RWPE1 (cell line): ENCODE results near the gene BRSK2.
"Not testable (repeated sequence)": the region's sequence is repeated elsewhere in the genome, so short reads cannot be mapped to it uniquely, and the experiment has no call there.

Experiments used
- CTCF ChIA-PET: fragments of 350-600 bp; sonication (Branson Sonifier 250); formaldehyde crosslinking; extraction: SDS; loops from one replicate; lab custom pipeline; 2021; lab: Yijun Ruan, JAX
- POLR2A ChIA-PET: fragments of 400-600 bp; formaldehyde crosslinking; extraction: SDS; loops from one replicate; lab custom pipeline; 2020; ENCODE audit warnings: antibody characterized with exemption; ENCODE audit not compliant: low non-redundant PET; lab: Yijun Ruan, JAX
- DNase-seq: peaks from one replicate; pipeline ENCODE4 v3.0.0; 2012; ENCODE audit warnings: low spot score
- H3K27ac ChIP-seq: fragments of 450-650 bp; 2 replicates; pipeline ENCODE4 v1.5.1; 2017
- TF ChIP-seq, protein P1 (sequence below): fragments of 450-650 bp; conservative IDR thresholded peaks from 2 replicates; pipeline ENCODE4 v1.5.1; 2017; ENCODE audit warnings: low read depth, mild to moderate bottlenecking

BRSK2 gene

DNA sequence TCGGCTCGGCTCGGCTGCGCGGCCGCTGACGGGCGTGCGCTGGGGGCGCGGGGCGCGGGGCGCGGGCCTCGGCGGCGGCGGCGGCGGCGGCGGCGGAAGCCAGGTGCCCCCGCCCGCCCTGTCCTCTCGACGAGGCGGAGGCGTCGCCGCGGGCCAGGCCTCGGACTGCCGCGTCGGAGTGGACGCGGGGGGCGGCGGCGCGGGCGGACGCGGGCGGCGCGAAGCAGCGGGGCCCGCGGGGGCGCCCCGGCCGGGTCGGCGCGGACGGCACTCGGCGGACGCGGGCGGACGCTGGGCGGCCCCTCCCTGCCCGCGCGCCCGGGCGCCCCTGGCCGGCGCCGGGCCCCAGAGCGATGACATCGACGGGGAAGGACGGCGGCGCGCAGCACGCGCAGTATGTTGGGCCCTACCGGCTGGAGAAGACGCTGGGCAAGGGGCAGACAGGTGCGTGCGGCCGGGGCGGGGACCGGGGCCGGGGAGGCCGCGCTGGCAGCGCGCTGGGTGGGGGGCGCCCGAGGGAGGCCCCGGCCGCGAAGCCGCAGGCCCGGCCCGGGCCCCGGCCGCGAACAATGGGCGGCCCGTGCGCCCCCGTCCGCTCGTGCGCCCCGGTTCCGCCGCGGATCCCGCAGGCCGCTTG, at the start of gene BRSK2:
Gene BRSK2 (plus strand): TSS at position 3 of the 637 bp plus-strand sequence. CDS start 351 bp downstream, at position 354.
- DNase-seq = no peak
- POLR2A ChIA-PET = interaction anchor here (0.6 kb wide), 1 partner anchor 12 kb away, joined by 14 read pairs; no protein-coding TSS in a partner anchor
- CTCF ChIA-PET = no interaction called here
- TF ChIP-seq, protein P1, sequence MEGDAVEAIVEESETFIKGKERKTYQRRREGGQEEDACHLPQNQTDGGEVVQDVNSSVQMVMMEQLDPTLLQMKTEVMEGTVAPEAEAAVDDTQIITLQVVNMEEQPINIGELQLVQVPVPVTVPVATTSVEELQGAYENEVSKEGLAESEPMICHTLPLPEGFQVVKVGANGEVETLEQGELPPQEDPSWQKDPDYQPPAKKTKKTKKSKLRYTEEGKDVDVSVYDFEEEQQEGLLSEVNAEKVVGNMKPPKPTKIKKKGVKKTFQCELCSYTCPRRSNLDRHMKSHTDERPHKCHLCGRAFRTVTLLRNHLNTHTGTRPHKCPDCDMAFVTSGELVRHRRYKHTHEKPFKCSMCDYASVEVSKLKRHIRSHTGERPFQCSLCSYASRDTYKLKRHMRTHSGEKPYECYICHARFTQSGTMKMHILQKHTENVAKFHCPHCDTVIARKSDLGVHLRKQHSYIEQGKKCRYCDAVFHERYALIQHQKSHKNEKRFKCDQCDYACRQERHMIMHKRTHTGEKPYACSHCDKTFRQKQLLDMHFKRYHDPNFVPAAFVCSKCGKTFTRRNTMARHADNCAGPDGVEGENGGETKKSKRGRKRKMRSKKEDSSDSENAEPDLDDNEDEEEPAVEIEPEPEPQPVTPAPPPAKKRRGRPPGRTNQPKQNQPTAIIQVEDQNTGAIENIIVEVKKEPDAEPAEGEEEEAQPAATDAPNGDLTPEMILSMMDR = no peak
- H3K27ac ChIP-seq = peak within 1 kb of the TSS; percentile 62

DNA sequence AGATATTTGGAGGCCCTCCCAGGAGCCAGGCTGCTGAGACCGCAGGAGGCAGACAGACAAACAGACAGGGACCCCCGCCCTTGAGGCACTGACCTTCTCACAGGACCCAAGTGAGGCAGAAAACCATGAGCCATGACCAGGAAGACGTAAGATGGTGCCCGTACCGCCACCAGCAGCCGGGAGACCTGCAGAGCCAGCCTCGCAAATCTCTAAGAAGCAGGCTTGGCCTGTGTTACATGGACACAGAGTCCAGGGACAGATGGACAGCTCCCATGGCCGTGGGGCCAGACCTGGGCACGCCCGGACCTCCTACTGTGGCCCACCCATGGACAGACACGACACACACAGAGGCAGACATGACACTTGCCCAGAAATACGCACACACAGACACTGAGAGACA, 49.6 kb upstream of the BRSK2 start:
- POLR2A ChIA-PET = no interaction called here
- TF ChIP-seq, protein P1 = no peak
- H3K27ac ChIP-seq = no peak overlapping the region
- CTCF ChIA-PET = no interaction called here
- DNase-seq = no peak

DNA sequence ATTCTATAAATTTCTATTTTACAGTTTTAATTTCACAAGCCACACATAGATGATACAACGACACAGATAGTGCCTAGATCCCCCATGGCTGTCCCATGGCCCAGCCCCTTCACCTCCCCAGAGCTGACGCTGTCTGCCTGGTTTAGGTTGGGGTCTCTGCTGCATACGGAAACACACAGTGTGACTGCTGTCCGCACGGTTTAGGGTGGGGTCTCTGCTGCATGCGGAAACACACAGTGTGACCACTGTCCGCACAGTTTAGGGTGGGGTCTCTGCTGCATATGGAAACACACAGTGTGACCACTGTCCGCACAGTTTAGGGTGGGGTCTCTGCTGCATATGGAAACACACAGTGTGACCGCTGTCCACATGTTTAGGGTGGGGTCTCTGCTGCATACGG, 48.5 kb upstream of the BRSK2 start:
- H3K27ac ChIP-seq, DNase-seq, POLR2A ChIA-PET, CTCF ChIA-PET: not testable (repeated sequence)

DNA sequence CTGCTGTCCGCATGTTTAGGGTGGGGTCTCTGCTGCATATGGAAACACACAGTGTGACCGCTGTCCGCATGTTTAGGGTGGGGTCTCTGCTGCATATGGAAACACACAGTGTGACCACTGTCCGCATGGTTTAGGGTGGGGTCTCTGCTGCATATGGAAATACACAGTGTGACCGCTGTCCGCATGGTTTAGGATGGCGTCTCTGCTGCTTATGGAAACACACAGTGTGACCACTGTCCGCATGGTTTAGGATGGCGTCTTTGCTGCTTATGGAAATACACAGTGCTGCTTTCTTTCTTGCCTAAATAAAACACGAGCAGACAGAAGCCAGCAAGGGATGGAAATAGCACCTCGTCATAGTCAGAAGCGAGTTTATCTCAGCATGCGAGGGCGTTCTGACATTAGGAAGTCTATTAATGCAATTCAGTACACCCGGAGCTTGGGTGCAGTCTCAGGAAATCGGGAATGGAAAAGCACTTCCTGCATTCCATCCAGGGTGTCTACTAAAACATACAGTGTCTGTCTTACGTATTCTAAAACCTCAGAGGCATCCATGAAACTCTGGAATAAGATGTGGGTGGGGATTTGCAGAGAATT, 47.7 kb upstream of the BRSK2 start:
- TF ChIP-seq, protein P1 = no peak
- ChIA-PET POLR2A (no interaction called here), CTCF (interaction anchor here (0.5 to 0.6 kb wide), 2 partner anchors 139 to 168 kb away, joined by 3 to 4 read pairs; no protein-coding TSS in a partner anchor)
- peak; percentile 9 for DNase-seq
- H3K27ac ChIP-seq = no peak overlapping the region

DNA sequence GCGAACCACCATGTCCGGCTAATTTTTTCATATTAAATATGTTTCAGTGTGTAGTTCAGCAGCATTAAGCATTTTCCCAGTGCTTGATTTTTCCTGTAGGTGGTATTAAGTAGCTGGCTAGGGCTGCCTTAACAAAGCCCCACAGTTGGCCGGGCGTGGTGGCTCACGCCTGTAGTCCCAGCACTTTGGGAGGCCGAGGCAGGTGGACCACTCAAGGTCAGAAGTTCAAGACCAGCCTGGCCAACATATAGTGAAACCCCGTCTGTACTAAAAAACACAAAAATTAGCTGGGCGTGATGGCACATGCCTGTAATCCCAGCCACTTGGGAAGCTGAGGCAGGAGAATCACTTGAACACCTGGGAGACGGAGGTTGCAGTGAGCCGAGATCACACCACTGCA, 46.8 kb upstream of the BRSK2 start:
- no peak for DNase-seq
- CTCF ChIA-PET = interaction anchor here (0.6 kb wide), 1 partner anchor 34 kb away, joined by 3 read pairs; no protein-coding TSS in a partner anchor
- TF ChIP-seq, protein P1 = no peak
- POLR2A ChIA-PET = no interaction called here
- no peak overlapping the region for H3K27ac ChIP-seq

DNA sequence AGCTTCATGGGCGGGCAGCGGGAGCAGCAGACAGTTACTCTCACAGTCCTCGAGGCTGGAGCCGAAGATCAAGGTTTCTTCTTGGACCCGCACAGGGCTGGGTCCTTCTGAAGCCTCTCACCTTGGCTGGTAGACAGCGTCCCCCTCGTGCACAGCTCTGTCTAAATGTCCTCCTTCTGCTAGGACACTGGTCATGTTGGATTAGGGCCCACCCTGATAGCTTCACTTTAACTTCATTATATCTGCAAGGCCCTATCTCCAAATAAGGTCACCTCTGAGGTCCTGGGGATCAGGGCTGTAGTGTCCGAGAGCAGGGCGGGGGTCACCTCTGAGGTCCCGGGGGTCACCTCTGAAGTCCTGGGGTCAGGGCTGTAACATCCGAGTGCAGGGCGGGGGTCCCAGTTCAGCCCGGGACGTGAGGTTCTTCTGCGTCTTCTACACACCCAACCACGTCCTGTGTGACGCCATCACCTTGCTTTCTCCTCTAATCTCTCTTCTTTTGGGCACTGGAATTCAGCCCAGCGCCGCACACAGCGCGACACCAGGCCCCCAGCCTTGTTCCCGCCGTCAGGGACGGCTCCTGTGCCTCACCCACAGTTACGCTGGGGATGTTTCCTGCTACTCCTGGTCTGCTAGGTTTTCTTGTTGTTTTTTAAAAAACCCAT, 46.2 kb upstream of the BRSK2 start:
- ChIA-PET POLR2A (no interaction called here), CTCF (interaction anchor here (0.6 kb wide), 1 partner anchor 34 kb away, joined by 3 read pairs; no protein-coding TSS in a partner anchor)
- no peak overlapping the region for H3K27ac ChIP-seq
- no peak for DNase-seq
- TF ChIP-seq, protein P1 = no peak
